CD1c-positive myeloid dendritic cell (primary cell): ENCODE results near the gene SLC34A1.
"Not testable (repeated sequence)": the region's sequence is repeated elsewhere in the genome, so short reads cannot be mapped to it uniquely, and the experiment has no call there.

Experiments
- DNase-seq: peaks from one replicate; pipeline ENCODE4 v3.0.0-alpha.2; 2016; ENCODE audit errors: extremely low spot score

Gene SLC34A1

GRCh38 chr5:177368869-177369644 is 15.2 kb upstream of the SLC34A1 start:
- DNase-seq: peak; percentile 33

- no peak for DNase-seq
Observed at GRCh38 chr5:177369645-177370440, 14.4 kb upstream of the SLC34A1 start.

DNA sequence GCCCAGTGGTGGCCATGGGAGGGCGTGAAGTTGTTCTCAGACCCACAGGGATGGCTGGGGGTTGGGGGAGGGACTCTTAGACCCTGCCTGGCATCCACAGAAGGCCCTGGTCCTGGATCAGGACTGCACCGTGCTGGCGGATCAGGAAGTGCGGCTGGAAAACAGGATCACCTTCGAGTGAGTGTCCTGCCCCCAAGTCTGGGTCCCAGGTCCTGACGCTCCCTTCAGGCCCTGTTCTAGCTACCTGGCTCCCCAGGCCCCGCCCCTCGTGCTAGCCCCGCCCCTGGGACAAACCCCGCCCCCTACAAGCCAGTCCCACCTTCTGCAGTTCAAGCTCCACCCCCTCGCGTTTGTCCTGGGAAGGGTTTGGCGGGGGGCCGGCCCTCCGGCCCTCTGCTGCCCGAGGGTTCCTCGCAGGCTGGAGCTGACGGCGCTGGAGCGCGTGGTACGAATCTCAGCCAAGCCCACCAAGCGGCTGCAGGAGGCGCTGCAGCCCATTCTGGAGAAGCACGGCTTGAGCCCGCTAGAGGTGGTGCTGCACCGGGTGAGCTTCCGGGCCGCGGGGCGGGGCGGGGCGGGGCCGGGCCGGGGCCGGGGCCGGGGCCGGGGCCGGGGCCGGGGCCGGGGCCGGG is 13.6 kb upstream of the SLC34A1 start:
- peak; percentile 59 for DNase-seq

DNA sequence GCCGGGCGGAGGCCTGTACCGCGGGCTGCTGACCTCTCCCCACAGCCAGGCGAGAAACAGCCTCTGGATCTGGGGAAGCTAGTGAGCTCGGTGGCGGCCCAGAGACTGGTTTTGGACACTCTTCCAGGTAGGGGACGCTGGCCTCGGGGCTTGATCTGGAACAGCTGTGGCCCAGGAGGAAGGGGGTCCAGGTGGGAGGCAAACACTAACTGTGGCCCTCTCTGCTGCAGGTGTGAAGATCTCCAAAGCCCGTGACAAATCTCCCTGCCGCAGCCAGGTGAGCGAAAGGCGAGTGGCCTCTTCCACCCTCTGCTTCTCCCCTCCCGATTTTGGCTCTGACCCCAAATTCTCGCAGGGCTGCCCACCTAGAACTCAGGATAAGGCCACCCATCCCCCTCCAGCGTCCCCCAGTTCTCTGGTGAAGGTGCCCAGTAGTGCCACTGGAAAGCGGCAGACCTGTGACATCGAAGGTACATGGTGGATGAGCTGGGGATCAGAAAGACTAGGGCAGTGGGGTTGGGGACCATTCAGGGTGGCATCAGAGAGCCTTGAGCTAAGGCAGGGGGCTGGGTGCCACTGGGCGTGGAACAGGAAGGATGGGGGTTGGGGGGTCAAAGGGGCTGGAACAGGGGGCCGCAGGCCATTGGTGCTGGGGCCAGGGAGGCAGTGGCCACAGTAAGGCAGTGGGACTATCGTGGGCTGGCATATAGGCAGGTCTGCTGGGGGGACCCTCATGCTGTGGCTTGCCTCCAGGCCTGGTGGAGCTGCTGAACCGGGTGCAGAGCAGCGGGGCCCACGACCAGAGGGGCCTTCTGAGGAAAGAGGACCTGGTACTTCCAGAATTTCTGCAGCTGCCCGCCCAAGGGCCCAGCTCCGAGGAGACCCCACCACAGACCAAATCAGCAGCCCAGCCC is 12.9 kb upstream of the SLC34A1 start:
- DNase-seq: no peak

DNA sequence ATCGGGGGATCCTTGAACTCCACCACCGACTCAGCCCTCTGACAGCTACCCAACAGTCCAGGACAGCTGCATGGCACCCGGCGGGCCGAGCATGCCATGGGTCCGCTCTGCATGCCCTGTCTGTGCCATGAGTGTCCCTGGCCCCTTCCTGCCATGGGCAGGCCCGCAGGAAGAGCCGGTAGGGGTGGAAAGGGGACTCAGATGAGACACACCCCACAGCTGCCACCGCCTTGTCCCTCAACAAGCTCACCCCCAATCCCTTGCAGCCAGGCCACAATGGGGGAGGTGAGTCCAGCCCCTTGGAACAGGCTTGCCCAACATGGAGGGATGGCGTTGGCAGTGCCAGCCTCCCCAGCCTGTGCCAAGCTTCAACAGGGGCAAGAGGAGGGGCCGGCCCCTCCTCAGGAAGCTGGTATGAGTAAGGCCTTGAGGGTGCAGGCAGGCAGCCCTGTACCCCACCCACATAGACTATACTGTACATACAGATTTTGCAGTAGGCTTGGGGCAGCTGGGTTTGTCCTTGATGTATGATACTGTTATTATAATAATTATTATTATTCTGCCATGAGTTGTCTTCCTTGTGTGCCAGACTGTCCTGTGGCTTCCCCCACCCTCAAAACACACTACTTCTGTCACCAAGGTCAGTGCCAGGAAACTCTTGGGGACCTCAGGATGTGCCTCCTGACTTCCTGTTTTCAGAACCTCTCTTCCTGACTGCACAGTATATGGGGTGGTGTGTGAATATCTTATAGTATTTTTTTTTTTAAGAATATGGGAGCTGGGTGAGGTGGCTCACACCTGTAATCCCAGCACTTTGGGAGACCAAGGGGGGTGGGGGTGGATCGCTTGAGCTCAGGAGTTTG is 12.0 kb upstream of the SLC34A1 start:
- no peak for DNase-seq

DNA sequence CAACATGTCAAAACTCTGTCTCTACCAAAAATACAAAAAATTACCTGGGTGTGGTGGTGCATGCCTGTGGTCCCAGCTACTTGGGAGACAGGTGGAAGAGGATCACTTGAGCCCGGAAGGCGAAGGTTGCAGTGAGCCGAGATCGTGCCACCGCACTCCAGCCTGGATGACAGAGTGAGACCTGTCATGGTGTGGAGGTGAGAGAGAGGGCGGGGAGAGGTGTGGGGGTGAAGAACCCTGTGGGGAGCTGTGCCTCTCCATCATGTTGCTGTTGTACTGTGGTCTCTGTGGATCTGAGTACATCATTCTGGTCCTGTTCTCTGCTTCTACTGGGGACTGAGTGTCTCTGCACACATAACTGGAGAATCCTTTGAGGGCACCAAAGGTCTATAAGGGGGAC is 11.3 kb upstream of the SLC34A1 start:
- no peak for DNase-seq

DNA sequence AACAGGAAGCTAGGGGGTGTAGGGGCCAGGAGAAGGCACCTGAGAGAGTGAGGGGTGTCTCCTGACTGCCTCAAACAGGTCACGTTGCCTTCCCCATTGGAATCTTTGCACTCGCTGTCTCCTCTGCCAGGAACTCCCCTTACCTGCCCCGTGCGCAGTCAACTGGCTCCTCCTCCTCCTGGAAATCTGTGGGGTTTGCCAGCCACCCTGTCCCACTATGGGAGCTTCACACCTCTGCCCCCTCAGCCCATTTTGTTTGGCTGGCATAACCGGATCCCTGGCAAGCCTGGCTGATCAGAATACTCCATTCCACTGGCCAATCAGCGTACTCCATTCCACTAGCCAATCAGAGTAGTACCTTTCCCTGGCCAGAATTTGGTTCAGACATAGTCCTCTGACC is 10.4 kb upstream of the SLC34A1 start:
- DNase-seq: no peak

DNA sequence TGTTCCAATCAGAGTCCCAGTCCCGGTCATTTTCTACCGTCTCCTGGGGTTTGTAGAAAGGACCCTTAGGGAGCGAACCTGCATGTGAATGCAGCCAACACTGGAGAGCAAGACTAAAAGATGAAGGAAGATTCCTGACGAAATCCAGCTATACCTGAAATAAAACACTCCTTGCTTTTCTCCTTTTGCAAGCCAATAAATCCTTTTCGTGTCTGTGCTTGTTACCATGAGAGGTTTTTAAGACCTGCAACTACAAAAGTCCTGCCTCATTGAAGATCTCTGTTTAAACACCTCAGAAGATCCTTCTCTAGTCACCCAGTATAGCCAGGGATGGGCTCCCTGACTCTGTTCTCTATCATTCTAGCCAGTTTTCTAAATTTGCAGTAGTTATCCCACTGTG is 10.0 kb upstream of the SLC34A1 start:
- no peak for DNase-seq

DNA sequence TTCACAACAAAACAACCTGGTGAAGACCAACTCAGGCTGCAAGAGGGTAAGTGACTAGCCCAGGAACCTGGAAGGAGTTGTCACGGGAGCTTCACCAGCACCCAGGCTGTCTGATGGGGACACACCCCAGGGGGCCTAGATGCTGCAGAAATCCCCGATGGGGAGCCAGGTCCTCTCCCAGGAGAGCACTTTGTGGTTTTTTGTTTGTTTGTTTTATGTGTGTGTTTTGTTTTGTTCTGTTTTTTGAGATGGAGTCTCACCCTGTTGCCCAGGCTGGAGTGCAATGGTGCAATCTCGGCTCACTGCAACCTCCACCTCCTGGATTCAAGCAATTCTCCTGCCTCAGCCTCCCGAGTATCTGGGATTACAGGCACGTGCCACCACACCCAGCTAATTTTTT is 8.7 kb upstream of the SLC34A1 start:
- DNase-seq: not testable (repeated sequence)

DNA sequence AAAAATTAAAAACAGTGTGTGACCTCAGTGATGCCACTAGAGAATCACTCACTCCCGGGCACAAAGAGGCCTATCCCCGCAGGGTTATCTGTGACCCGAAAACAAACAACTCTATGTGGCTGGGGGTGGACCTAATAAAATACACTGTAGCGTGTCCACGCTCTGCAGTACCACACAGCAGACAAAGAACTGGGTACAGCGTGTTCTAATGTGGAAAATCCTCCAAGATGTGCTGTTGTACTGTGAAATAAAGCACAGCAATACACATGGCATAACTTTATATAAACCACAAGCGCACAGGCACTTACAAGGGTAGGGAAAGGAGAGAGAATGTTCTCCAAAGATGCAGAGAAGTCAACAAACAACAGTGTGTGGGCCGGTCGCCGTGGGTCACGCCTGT is 8.1 kb upstream of the SLC34A1 start:
- DNase-seq: no peak

- DNase-seq: no peak
Observed at GRCh38 chr5:177377851-177378776, 6.1 kb upstream of the SLC34A1 start.

DNA sequence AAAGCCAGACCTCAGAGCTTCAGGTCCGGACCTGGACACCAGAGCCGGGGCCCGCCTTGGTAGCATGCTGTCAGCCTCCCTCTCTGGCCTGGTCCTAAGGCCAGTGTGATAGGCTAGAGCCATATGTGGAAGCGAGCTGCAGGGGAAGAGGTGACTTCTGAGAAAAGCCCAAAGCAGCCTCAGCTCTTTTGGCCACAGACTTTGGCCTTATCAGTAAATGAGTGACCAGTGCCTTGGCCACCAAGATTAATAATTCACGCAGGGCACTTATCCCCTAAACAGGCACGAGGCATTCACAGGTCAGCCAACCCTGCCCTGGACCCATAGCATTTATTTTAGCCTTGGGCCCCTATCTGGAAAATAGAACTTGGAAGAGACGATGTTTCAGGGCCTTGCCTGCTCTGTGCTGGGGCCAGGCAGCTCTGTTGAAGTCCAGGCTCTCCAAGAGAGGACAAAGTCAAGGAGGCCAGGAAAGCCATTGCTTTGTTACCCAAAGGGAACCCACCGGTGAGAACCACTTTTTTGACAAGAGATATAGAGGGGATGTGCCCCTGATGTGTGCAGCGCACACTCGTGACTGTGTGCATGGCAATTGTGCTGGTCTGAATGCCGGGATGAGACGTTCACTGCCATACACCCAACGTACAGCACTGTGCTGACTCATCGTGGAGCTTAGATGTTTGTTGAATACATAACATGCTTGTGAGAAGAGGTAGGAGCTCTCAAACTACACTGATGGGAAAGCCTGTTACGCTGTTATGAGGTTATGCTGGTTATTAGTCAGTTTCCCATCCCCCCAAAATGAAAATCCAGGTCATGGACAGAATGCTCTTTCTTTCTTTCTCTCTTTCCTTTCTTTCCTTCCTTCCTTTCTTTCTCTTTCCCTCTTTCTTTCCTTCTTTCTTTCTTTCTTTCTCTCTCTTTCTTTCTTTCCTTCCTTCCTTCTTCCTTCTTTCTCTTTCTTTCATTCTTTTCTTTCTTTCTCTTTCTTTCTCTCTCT is 5.0 kb upstream of the SLC34A1 start:
- peak; percentile 10 for DNase-seq

- no peak for DNase-seq
Observed at GRCh38 chr5:177380805-177381126, 3.5 kb upstream of the SLC34A1 start.

DNA sequence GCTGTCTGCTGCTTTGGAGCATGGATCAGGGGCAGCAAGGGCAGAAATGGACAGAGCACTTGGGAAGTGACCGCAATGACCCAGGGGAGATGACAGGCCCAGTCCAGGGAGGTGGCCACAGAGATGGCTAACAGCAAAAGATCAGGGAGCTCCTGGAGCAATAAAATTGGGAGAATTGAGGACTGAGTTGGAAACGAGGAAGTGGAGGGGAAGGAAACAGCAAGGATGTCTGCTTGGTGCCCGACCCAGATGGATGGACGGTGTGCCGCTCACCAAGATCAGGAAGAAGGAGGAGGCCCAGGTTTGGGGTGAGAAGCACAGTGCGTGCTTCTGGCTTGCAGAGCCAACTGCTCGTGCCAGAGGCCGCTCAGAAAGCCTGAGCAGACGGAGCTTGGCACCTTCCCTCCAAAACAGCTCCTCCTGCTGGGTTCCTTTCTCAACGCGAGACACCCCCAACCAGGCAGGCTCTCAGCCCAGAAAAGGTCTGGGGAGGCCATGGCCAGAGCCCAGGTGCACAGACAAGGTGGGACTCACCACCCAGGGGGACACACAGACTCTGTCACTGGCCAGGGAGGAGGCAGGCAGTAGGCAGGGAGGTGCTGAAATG is 1.7 kb upstream of the SLC34A1 start:
- DNase-seq: peak; percentile 24

DNA sequence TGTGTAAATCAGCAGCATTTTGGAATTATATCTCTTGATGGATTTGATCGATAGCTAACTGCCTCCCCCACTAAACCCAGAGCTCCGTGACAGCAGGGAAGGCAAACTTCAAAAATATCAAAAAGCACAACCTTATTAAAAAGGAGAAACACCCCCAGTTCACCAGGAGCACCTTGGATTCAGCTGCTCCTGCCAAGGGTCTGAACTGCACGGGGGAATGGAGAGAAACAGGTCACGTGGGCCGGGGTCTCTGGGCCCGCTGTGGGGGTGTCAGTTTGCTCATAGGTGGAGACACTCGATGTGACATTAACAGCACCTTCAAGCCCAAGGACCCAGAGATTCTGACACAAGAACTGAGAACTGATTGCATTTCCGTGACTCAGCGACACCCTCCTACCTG is 1.1 kb upstream of the SLC34A1 start:
- no peak for DNase-seq

- DNase-seq: no peak
Observed at GRCh38 chr5:177385720-177386119, 1.5 kb downstream of the SLC34A1 start.

DNA sequence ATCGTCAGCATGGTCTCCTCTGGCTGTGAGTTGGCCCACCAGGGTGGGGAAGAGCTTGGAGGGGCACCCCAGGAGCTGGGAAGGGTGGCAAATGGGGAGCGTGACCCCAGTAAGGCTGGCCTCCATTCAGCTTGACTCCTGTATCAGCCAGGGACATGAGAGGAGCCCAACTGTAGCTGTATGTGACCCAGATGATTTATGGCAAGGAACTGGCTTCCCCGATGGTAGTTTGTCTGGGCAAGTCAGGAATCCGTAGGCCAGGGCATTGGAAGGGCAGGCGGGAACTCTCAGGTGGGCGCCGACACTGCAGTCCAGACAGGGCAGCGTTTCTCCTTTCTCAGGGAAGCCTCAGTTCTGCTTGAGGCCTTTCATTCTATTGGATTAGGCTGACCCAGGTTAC is 2.3 kb downstream of the SLC34A1 start:
- no peak for DNase-seq

GRCh38 chr5:177387405-177387804 is 3.2 kb downstream of the SLC34A1 start:
- DNase-seq: no peak
